Measurements from ENCODE around the gene THUMPD1. TPM values are rescaled to one million over a fixed set of nuclear protein-coding genes. Genes with fewer than 3 reads are reported as not detected.
A peak's percentile ranks its signal among the peaks of the same experiment; 100 is the strongest.

The THUMPD1 gene
- total RNA-seq, 4 donors from 2014 or later = 37.6 to 139 (median 50.2) TPM

- peak overlapping the region; percentile 96 to 99 for H3K27ac ChIP-seq
- peak; percentile 88 to 89 for DNase-seq
- peak overlapping the region; percentile 94 to 99 for H3K4me3 ChIP-seq
- H3K27me3 ChIP-seq = no peaks in the 10 kb centered on the region
- peaks cover 5 to 9% of the 10 kb centered on the region in 2 donors for H3K4me1 ChIP-seq
- intact Hi-C loops (cut with DNase I; ENCODE audit: low total_unique reads) = no loop called here
- H3K9me3 ChIP-seq = no peaks in the 10 kb centered on the region
- TF ChIP-seq POLR2A (IDR thresholded peaks at IDR 0.05) = no peak
- TF ChIP-seq, protein P1, sequence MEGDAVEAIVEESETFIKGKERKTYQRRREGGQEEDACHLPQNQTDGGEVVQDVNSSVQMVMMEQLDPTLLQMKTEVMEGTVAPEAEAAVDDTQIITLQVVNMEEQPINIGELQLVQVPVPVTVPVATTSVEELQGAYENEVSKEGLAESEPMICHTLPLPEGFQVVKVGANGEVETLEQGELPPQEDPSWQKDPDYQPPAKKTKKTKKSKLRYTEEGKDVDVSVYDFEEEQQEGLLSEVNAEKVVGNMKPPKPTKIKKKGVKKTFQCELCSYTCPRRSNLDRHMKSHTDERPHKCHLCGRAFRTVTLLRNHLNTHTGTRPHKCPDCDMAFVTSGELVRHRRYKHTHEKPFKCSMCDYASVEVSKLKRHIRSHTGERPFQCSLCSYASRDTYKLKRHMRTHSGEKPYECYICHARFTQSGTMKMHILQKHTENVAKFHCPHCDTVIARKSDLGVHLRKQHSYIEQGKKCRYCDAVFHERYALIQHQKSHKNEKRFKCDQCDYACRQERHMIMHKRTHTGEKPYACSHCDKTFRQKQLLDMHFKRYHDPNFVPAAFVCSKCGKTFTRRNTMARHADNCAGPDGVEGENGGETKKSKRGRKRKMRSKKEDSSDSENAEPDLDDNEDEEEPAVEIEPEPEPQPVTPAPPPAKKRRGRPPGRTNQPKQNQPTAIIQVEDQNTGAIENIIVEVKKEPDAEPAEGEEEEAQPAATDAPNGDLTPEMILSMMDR (IDR thresholded peaks at IDR 0.05) = no peak
- H3K36me3 ChIP-seq = no peaks in the 10 kb centered on the region
Measured at GRCh38 chr16:20740901-20741521, 607 bp downstream of the THUMPD1 start.

DNA sequence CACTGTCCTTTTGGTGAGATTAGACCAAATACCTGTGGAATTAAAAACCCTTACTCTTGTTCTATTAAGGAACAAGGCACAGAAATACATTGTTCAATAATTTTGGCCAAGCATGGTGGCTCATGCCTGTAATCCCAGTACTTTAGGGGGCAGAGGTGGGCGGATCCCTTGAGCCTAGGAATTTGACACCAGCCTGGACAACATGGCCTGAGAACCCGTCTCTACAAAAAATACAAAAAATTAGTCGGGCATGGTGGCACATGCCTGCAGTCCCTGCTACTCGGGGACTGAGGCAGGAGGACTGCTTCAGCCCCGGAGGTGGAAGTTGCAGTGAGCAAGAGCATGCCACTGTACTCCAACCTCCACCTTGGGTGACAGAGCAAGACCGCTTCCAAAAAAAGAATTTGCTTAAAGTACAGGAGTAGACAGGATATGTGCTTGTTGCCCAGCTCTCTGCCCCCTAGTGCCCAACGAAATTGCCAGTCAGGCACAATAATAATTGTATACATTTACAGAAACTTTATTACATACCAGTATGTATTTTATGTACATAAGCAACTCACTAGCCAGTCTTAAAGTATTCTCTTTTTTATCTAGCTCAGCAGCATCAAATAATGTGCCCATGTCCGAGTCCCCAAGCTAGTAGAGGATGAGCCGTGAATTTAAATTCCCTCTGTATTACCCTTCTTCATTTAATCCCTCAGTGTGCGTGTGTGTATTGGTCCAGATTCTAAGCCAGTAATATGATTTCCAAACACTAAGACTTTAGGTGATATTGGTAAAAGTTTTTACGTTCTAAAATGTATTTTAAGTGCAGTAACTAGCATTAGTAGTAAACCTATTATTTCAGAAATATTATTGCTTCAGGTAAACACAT, 1.4 kb downstream of the THUMPD1 start:
- DNase-seq = peak in 1 of 2 donors; percentile 23
- H3K4me1 ChIP-seq = peaks cover 5 to 9% of the 10 kb centered on the region in 2 donors
- intact Hi-C loops (cut with DNase I; ENCODE audit: low total_unique reads) = no loop called here
- no peaks in the 10 kb centered on the region for H3K27me3 ChIP-seq
- peak overlapping the region; percentile 94 to 99 for H3K4me3 ChIP-seq
- no peaks in the 10 kb centered on the region for H3K9me3 ChIP-seq
- TF ChIP-seq, protein P1 (IDR thresholded peaks at IDR 0.05) = peak in 1 of 4 experiments; percentile 22
- TF ChIP-seq POLR2A (IDR thresholded peaks at IDR 0.05) = no peak
- H3K27ac ChIP-seq = peak overlapping the region; percentile 96 to 99
- no peaks in the 10 kb centered on the region for H3K36me3 ChIP-seq

GRCh38 chr16:20735490-20735889, 6.1 kb downstream of the THUMPD1 start:
- Histone ChIP-seq H3K4me1 (peaks cover 5 to 9% of the 10 kb centered on the region in 2 donors), H3K4me3 (no peak overlapping the region), H3K27ac (no peak overlapping the region), H3K27me3 (no peaks in the 10 kb centered on the region), H3K36me3 (no peaks in the 10 kb centered on the region), H3K9me3 (no peaks in the 10 kb centered on the region)
- TF ChIP-seq, protein P1 (IDR thresholded peaks at IDR 0.05) = no peak
- no peak for TF ChIP-seq POLR2A (IDR thresholded peaks at IDR 0.05)
- intact Hi-C loops (cut with DNase I; ENCODE audit: low total_unique reads) = no loop called here
- no peak for DNase-seq

DNA sequence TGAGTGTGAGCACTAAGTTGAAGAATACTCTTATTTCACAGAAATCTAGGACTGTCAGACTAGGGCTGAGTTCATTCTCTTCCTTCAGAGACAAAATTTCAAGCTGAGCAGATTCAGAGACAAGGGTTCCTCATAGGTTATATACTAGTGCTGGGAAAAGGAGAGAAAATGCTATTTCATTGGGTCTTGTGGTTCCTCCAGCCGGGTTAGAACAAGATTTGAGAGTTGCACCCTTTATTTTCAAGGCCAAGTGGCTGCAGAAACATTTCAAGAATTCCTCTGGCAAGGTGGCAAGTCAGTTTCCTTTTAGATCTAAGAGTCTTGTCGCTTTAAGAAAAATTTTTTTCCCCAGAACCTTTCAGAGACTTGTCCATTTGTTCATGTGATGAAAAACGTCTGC, 6.8 kb downstream of the THUMPD1 start:
- intact Hi-C loops (cut with DNase I; ENCODE audit: low total_unique reads) = no loop called here
- Histone ChIP-seq H3K9me3 (no peaks in the 10 kb centered on the region), H3K4me1 (peaks cover 0 to 5% of the 10 kb centered on the region in 2 donors), H3K27me3 (no peaks in the 10 kb centered on the region), H3K27ac (peak overlapping the region in 1 of 2 donors; percentile 2), H3K4me3 (no peak overlapping the region), H3K36me3 (no peaks in the 10 kb centered on the region)
- TF ChIP-seq, protein P1 (IDR thresholded peaks at IDR 0.05) = no peak
- no peak for TF ChIP-seq POLR2A (IDR thresholded peaks at IDR 0.05)
- DNase-seq = no peak

GRCh38 chr16:20734056-20734455, 7.6 kb downstream of the THUMPD1 start:
- intact Hi-C loops (cut with DNase I; ENCODE audit: low total_unique reads) = no loop called here
- H3K4me3 ChIP-seq = no peak overlapping the region
- TF ChIP-seq POLR2A (IDR thresholded peaks at IDR 0.05) = no peak
- TF ChIP-seq, protein P1 (IDR thresholded peaks at IDR 0.05) = no peak
- no peak for DNase-seq
- no peaks in the 10 kb centered on the region for H3K9me3 ChIP-seq
- H3K36me3 ChIP-seq = no peaks in the 10 kb centered on the region
- no peaks in the 10 kb centered on the region for H3K4me1 ChIP-seq
- peak overlapping the region in 1 of 2 donors; percentile 2 for H3K27ac ChIP-seq
- H3K27me3 ChIP-seq = no peaks in the 10 kb centered on the region
